HEK293T (cell line): ENCODE data around the gene VCX3A.

Source experiments
- CTCF ChIA-PET: fragments of 350-600 bp; formaldehyde crosslinking; extraction: SDS; loops from one replicate; lab custom pipeline; 2021; ENCODE audit warnings: antibody characterized with exemption, inconsistent platforms; lab: Yijun Ruan, JAX
- POLR2A ChIA-PET: fragments of 350-600 bp; formaldehyde crosslinking; extraction: SDS; loops from one replicate; lab custom pipeline; 2020; ENCODE audit warnings: antibody characterized with exemption, inconsistent platforms; lab: Yijun Ruan, JAX
- DNase-seq: peaks from one replicate; pipeline ENCODE4 v3.0.0; 2012; ENCODE audit warnings: mixed read lengths; ENCODE audit errors: extremely low spot score
- ARNT ChIP-seq: fragments of 450-650 bp; IDR thresholded peaks from 2 replicates; pipeline ENCODE4 v1.6.1; 2017; ENCODE audit warnings: mild to moderate bottlenecking
- BHLHE40 ChIP-seq: fragments of 450-650 bp; IDR thresholded peaks from 2 replicates; pipeline ENCODE4 v1.6.1; 2016; ENCODE audit warnings: mild to moderate bottlenecking, moderate library complexity, borderline replicate concordance
- CTBP1 ChIP-seq: fragments of 450-650 bp; IDR thresholded peaks from 2 replicates; pipeline ENCODE4 v1.6.1; 2016; ENCODE audit warnings: borderline replicate concordance
- ELF4 ChIP-seq: fragments of 450-650 bp; IDR thresholded peaks from 2 replicates; pipeline ENCODE4 v1.6.1; 2017; ENCODE audit warnings: antibody characterized with exemption
- FOXA1 ChIP-seq: fragments of 450-650 bp; IDR thresholded peaks from 2 replicates; pipeline ENCODE4 v1.6.1; 2016; ENCODE audit warnings: mild to moderate bottlenecking
- FOXK2 ChIP-seq: fragments of 450-650 bp; IDR thresholded peaks from 2 replicates; pipeline ENCODE4 v1.6.1; 2016; ENCODE audit warnings: mild to moderate bottlenecking
- FOXM1 ChIP-seq: fragments of 450-650 bp; IDR thresholded peaks from 2 replicates; pipeline ENCODE4 v1.6.1; 2017; ENCODE audit warnings: mild to moderate bottlenecking, borderline replicate concordance
- HDGF ChIP-seq: fragments of 450-650 bp; IDR thresholded peaks from 2 replicates; pipeline ENCODE4 v1.6.1; 2017; ENCODE audit warnings: antibody characterized with exemption, borderline replicate concordance
- L3MBTL2 ChIP-seq: fragments of 450-650 bp; conservative IDR thresholded peaks from 2 replicates; pipeline ENCODE4 v1.6.1; 2016; ENCODE audit warnings: mild to moderate bottlenecking
- LEF1 ChIP-seq: fragments of 450-650 bp; IDR thresholded peaks from 2 replicates; pipeline ENCODE4 v1.6.1; 2017; ENCODE audit warnings: mild to moderate bottlenecking, borderline replicate concordance
- NFRKB ChIP-seq: fragments of 450-650 bp; IDR thresholded peaks from 2 replicates; pipeline ENCODE4 v1.6.1; 2016; ENCODE audit warnings: mild to moderate bottlenecking, moderate library complexity
- SP1 ChIP-seq: fragments of 450-650 bp; IDR thresholded peaks from 2 replicates; pipeline ENCODE4 v1.6.1; 2017
- SUZ12 ChIP-seq: fragments of 450-650 bp; IDR thresholded peaks from 2 replicates; pipeline ENCODE4 v1.6.1; 2016; ENCODE audit warnings: mild to moderate bottlenecking
- TARDBP ChIP-seq: fragments of 450-650 bp; IDR thresholded peaks from 2 replicates; pipeline ENCODE4 v1.6.1; 2016
- ZNF384 ChIP-seq: fragments of 450-650 bp; IDR thresholded peaks from 2 replicates; pipeline ENCODE4 v1.6.1; 2016
- TF ChIP-seq, protein P1 (sequence below): fragments of 450-650 bp; IDR thresholded peaks from 2 replicates; pipeline ENCODE4 v1.6.1; 2016

The VCX3A gene

DNA sequence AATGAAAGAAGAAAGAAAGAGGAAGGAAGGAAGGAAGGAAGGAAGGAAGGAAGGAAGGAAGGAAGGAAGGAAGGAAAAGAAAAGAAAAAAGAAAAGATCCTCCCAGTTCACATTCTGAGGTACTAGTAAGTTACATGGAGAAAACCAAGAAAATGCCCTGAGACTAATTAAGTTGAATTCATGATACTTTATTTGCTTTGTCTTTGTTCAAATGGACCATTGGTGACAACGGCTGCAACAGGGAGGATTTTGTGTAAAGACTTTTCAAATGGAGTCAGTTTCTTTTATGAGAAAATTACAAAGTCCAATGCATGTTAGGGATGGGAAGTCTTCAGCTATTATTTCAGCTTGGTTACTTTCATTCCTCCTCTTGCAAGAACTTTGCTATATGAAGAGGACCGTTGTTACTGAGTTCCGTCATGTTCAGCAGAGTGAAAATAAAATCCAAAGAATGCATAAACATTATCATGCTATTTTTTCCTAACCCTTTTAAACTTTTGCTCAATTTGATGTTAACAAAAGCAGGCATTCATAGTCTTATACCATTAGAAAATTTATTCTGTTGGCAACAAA is 8.3 kb downstream of the VCX3A start:
- no peak for TF ChIP-seq NFRKB
- TF ChIP-seq CTBP1: no peak
- no peak for TF ChIP-seq FOXA1
- no peak for TF ChIP-seq SP1
- DNase-seq: no peak
- POLR2A ChIA-PET: no interaction called here
- CTCF ChIA-PET: no interaction called here

GRCh38 chrX:6517376-6517775 is 17.5 kb downstream of the VCX3A start:
- POLR2A ChIA-PET: no interaction called here
- no peak for DNase-seq
- CTCF ChIA-PET: no interaction called here
- no peak for TF ChIP-seq FOXA1
- no peak for TF ChIP-seq BHLHE40

- CTCF ChIA-PET: interaction anchor here (0.6 kb wide), 1 partner anchor 17 kb away, joined by 4 read pairs; no protein-coding TSS in a partner anchor
- DNase-seq: no peak
- no peak for TF ChIP-seq FOXK2
- POLR2A ChIA-PET: no interaction called here
These were observed 28.5 kb downstream of the VCX3A start for GRCh38 chrX:6506444-6506843.

DNA sequence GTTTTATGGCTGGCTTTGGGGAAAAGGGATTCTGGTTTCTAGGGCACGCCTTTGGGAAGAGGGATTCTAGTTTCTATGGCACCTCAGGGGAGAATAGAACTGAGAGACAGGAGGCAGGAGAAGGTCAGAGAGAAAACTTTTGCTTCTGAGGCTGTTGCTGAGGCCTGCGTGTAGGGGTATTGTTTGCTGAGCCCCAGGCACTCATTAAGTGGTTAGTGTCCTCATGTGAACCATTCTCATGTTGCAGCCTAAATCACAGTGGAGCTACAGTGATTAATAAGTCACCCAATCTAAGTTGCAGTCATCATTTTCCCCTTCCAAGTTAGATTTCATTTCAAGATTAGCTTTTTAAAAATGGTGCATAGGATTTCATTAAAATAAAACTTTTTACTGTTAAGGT is 29.0 kb downstream of the VCX3A start:
- DNase-seq: no peak
- TF ChIP-seq BHLHE40 (no peak), SUZ12 (no peak), ZNF384 (no peak), CTBP1 (no peak), L3MBTL2 (no peak), SP1 (no peak), FOXA1 (no peak), HDGF (no peak), FOXK2 (no peak), NFRKB (no peak), LEF1 (no peak), FOXM1 (no peak), ARNT (no peak), ELF4 (no peak)
- TF ChIP-seq, protein P1, sequence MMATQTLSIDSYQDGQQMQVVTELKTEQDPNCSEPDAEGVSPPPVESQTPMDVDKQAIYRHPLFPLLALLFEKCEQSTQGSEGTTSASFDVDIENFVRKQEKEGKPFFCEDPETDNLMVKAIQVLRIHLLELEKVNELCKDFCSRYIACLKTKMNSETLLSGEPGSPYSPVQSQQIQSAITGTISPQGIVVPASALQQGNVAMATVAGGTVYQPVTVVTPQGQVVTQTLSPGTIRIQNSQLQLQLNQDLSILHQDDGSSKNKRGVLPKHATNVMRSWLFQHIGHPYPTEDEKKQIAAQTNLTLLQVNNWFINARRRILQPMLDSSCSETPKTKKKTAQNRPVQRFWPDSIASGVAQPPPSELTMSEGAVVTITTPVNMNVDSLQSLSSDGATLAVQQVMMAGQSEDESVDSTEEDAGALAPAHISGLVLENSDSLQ: no peak
- ChIA-PET CTCF (interaction anchor here (0.6 kb wide), 1 partner anchor 16 kb away, joined by 4 read pairs; no protein-coding TSS in a partner anchor), POLR2A (no interaction called here)

DNA sequence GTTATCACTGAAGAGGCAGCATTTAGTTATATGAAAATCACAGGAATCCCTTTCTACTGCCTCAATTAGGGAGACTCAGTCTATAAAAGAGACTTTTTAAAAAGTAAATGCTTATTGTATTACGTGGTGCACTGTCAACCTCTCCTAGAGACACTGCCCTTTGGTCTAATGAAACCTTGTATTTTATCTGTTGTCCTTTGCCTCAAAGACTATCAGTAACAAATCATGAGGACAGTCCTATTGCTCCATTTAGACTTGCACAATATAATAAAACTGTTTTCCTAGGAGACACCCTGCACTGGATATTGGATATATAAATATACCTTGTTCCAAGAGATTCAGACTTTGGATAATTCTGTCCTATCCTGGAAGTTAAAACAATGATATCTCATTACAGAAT is 34.2 kb downstream of the VCX3A start:
- CTCF ChIA-PET: no interaction called here

GRCh38 chrX:6498324-6498723 is 36.6 kb downstream of the VCX3A start:
- ChIA-PET CTCF (no interaction called here), POLR2A (no interaction called here)
- TF ChIP-seq BHLHE40 (no peak), ZNF384 (no peak), SP1 (no peak), FOXK2 (no peak), ARNT (no peak), LEF1 (no peak), HDGF (no peak), FOXM1 (no peak), CTBP1 (no peak), SUZ12 (no peak), FOXA1 (no peak), NFRKB (no peak), TARDBP (no peak), ELF4 (no peak), L3MBTL2 (no peak)
- TF ChIP-seq, protein P1: no peak
- no peak for DNase-seq

More for the DNA sequence above, 34.2 kb downstream of the VCX3A start:
- POLR2A ChIA-PET: no interaction called here
- no peak for DNase-seq
- TF ChIP-seq L3MBTL2 (no peak), ELF4 (no peak), FOXK2 (no peak), BHLHE40 (no peak), ARNT (no peak), TARDBP (no peak), ZNF384 (no peak), CTBP1 (no peak), HDGF (no peak), FOXM1 (no peak), SP1 (no peak), FOXA1 (no peak), SUZ12 (no peak), LEF1 (no peak)
- TF ChIP-seq, protein P1: no peak
